B cell (primary cell): ENCODE data around the gene COMT. TPM values are rescaled to one million over a fixed set of nuclear protein-coding genes. Genes with fewer than 3 reads are reported as not detected.

Experiments used
- ATAC-seq: fragments of 200-7000 bp; cut with Tn5 transposase; one replicate; pipeline ENCODE4 v1.10.0; 2021; ENCODE audit warnings: low read depth, mild to moderate bottlenecking, moderate number of reproducible peaks, moderate library complexity
- CTCF ChIA-PET: fragments of 350-600 bp; sonication (Branson Sonifier 250); formaldehyde crosslinking; loops from one replicate; lab custom pipeline; 2021; ENCODE audit warnings: antibody characterized with exemption, inconsistent platforms; lab: Charles Lee
- POLR2A ChIA-PET: fragments of 350-600 bp; sonication (Branson Sonifier 250); formaldehyde crosslinking; loops from one replicate; lab custom pipeline; 2021; ENCODE audit warnings: antibody characterized with exemption; lab: Charles Lee
- DNase-seq: peaks from one replicate; pipeline ENCODE4 v3.0.0; 2013
- H2AFZ ChIP-seq: 2 replicates; pipeline ENCODE4 v1.6.1; 2012; ENCODE audit warnings: mild to moderate bottlenecking, low read depth, low read length; ENCODE audit not compliant: insufficient read depth, poor library complexity, severe bottlenecking
- H3K27ac ChIP-seq, 2 donors: 1 replicate in 1 of 2; 2 replicates in 1 of 2; pipeline ENCODE4 v1.5.1; 2012 to 2013; ENCODE audit warnings: low read length in 2 of 2, mild to moderate bottlenecking in 2 of 2, moderate library complexity in 1 of 2
- H3K27me3 ChIP-seq, 4 experiments: fragments of 200-600 bp in 1 of 4; sonication (generic) in 1 of 4; replicated peaks in 1 of 4; 1 replicate in 2 of 4; 2 replicates in 2 of 4; pipeline versions ENCODE4 v1.6.1 to v1.7.0; 2013 to 2016; ENCODE audit warnings: low read length in 3 of 4, mild to moderate bottlenecking in 2 of 4, mixed read lengths in 1 of 4, moderate library complexity in 1 of 4; ENCODE audit not compliant: insufficient read depth in 4 of 4, control insufficient read depth in 3 of 4; ENCODE audit errors: control extremely low read depth in 1 of 4
- H3K36me3 ChIP-seq, 2 experiments: replicated peaks in 1 of 2; 1 replicate in 1 of 2; 2 replicates in 1 of 2; pipeline versions ENCODE4 v1.6.1 to v1.7.1; 2013; ENCODE audit warnings: low read length in 1 of 2; ENCODE audit not compliant: insufficient read depth in 2 of 2, control insufficient read depth in 1 of 2; ENCODE audit errors: control extremely low read depth in 1 of 2, extremely low read depth in 1 of 2
- H3K4me1 ChIP-seq, 2 donors: fragments of 200-600 bp in 1 of 2; sonication (generic) in 1 of 2; 1 replicate in 1 of 2; 2 replicates in 1 of 2; pipeline versions ENCODE4 v1.5.1 to v1.6.1; 2013 to 2017; ENCODE audit warnings: low read length in 2 of 2; ENCODE audit not compliant: control insufficient read depth in 2 of 2, insufficient read depth in 2 of 2
- H3K4me2 ChIP-seq: replicated peaks from 2 replicates; pipeline ENCODE3; 2012; ENCODE audit warnings: mild to moderate bottlenecking, low read depth, low read length; ENCODE audit not compliant: poor library complexity, severe bottlenecking
- H3K4me3 ChIP-seq, 5 experiments: fragments of 200-600 bp in 1 of 5; sonication (generic) in 1 of 5; 1 replicate in 3 of 5; 2 replicates in 2 of 5; pipeline versions ENCODE4 v1.5.1 to v1.7.0; 2011 to 2016; ENCODE audit warnings: low read length in 4 of 5, mild to moderate bottlenecking in 4 of 5, low read depth in 2 of 5, control low read depth in 1 of 5, moderate library complexity in 1 of 5; ENCODE audit not compliant: insufficient read depth in 1 of 5; ENCODE audit errors: control extremely low read depth in 1 of 5, extremely low read depth in 1 of 5
- H3K79me2 ChIP-seq: fragments of 200-600 bp; sonication (generic); one replicate; pipeline ENCODE4 v1.6.0; 2016; ENCODE audit warnings: low read length; ENCODE audit not compliant: control insufficient read depth, insufficient read depth
- H3K9ac ChIP-seq: fragments of 200-600 bp; sonication (generic); 2 replicates; pipeline ENCODE4 v1.6.1; 2017; ENCODE audit warnings: mild to moderate bottlenecking, low read length, moderate library complexity
- H3K9me3 ChIP-seq, 3 donors: one replicate each; pipeline versions ENCODE4 v1.6.1 to v1.7.1; 2013; ENCODE audit warnings: low read length in 2 of 3; ENCODE audit not compliant: control insufficient read depth in 2 of 3, insufficient read depth in 1 of 3; ENCODE audit errors: control extremely low read depth in 1 of 3
- H4K20me1 ChIP-seq: 2 replicates; pipeline ENCODE4 v1.6.0; 2012; ENCODE audit warnings: mild to moderate bottlenecking, low read length; ENCODE audit not compliant: insufficient read depth, control insufficient read depth, poor library complexity, severe bottlenecking
- H3K27ac Mint-ChIP-seq: one replicate; pipeline ENCODE4 v1.8.0; 2021; ENCODE audit warnings: mixed read lengths
- H3K27me3 Mint-ChIP-seq: one replicate; pipeline ENCODE4 v1.8.0; 2021; ENCODE audit warnings: mixed read lengths
- H3K4me1 Mint-ChIP-seq: one replicate; pipeline ENCODE4 v1.8.0; 2021; ENCODE audit warnings: mixed read lengths
- H3K4me3 Mint-ChIP-seq: one replicate; pipeline ENCODE4 v1.8.0; 2021; ENCODE audit warnings: mixed read lengths
- H3K9me3 Mint-ChIP-seq: one replicate; pipeline ENCODE4 v1.8.0; 2022; ENCODE audit warnings: mixed read lengths; ENCODE audit not compliant: insufficient read depth
- EZH2 ChIP-seq: IDR thresholded peaks from 2 replicates; pipeline ENCODE4 v1.6.1; 2012; ENCODE audit warnings: borderline replicate concordance, low read depth, mild to moderate bottlenecking, moderate library complexity, low read length; ENCODE audit not compliant: insufficient read depth, poor library complexity, severe bottlenecking
- WGBS: methylation state at CpG from one replicate; pipeline ENCODE4 v1.1.5; 2013; ENCODE audit warnings: missing lambda C conversion rate; ENCODE audit not compliant: insufficient coverage; 5-methylcytosine and 5-hydroxymethylcytosine counted together
- intact Hi-C: fragments of 100-400 bp; cut with micrococcal nuclease; formaldehyde crosslinking; loops from one replicate; pipeline ENCODE4 v1.10.0; 2022
- polyA plus RNA-seq: library from polyadenylated mRNA; depleted of rRNA; stranded (reverse); fragments of >200 nt; gene quantifications from 2 replicates; pipeline ENCODE4 v1.2.3, GENCODE V29; 2012
- total RNA-seq, 2 donors: library from RNA; stranded (reverse); fragments of 120-200 nt in 1 of 2; gene quantifications; 1 replicate in 1 of 2; 2 replicates in 1 of 2; pipeline versions ENCODE4 v1.2.3 to v1.2.4, GENCODE V29; 2013 to 2022
- TF ChIP-seq, protein P1 (sequence below): fragments of 200-600 bp; IDR thresholded peaks from one replicate; pipeline ENCODE4 v1.8.0; 2022; ENCODE audit warnings: antibody characterized with exemption, mild to moderate bottlenecking

COMT gene
- total and polyA plus RNA-seq, 2 donors (not counting 1 experiment from before 2014, with no cell fraction given) = 32.6 to 58.3 TPM

DNA sequence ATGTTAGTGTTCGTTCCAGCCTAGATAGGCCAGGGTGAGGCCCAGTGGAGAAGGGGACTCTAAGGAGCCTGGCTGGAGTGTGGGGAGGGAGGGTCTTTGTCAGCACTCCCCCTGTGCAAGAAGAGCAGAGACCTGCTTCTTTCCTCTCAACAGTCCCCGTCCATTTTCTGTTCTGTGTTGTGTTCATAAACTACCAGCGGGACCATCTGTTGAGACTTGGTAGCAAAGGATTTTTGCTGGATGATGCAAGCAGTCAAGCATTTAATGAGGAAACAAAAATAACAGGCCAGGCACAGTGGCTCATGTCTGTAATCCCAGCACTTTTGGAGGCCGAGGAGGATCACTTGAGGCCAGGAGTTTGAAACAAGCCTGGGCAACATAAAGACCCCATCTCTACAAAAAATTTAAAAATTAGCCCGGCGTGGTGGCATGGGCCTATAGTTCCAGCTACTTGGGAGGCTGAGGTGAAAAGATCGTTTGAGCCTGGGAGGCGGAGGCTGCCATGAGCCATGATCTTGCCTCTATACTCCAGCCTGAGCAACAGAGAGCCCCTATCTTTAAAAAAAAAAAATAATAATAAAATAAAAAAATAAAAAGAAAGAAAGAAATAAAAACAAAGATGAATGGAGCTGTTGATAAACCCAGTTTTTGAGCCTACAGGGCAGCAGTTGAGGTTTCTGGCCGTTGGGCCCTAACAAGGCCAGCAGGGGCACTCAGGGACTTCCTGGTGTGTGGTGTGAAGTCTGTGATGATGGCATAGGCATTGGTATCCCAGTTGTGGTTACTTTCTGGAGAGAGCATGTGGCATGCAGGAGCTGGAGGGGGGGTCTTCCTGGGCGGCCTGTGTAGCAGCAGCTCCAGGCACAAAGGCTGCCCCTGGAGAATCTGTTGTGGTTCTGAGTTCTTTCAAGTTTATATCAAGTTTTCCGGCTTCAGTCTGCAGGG lies 1.8 kb downstream of the COMT start:
- no peak for TF ChIP-seq EZH2
- TF ChIP-seq, protein P1, sequence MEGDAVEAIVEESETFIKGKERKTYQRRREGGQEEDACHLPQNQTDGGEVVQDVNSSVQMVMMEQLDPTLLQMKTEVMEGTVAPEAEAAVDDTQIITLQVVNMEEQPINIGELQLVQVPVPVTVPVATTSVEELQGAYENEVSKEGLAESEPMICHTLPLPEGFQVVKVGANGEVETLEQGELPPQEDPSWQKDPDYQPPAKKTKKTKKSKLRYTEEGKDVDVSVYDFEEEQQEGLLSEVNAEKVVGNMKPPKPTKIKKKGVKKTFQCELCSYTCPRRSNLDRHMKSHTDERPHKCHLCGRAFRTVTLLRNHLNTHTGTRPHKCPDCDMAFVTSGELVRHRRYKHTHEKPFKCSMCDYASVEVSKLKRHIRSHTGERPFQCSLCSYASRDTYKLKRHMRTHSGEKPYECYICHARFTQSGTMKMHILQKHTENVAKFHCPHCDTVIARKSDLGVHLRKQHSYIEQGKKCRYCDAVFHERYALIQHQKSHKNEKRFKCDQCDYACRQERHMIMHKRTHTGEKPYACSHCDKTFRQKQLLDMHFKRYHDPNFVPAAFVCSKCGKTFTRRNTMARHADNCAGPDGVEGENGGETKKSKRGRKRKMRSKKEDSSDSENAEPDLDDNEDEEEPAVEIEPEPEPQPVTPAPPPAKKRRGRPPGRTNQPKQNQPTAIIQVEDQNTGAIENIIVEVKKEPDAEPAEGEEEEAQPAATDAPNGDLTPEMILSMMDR = no peak
- WGBS = 30% methylated on average over 6 of the region's 11 CpGs
- peak overlapping the region; percentile 60 to 85 for H3K27ac ChIP-seq

More for the DNA sequence above, 1.8 kb downstream of the COMT start:
- Histone ChIP-seq H3K9me3 (no peaks in the 10 kb centered on the region), H3K4me3 (peak overlapping the region; percentile 76 to 99 (median 83)), H3K4me2 (peak overlapping the region; percentile 94), H3K79me2 (peaks cover 64% of the 10 kb centered on the region), H3K27me3 (no peaks in the 10 kb centered on the region), H3K36me3 (peaks cover 0 to 2% of the 10 kb centered on the region in 2 experiments), H3K4me1 (peaks cover 29 to 40% of the 10 kb centered on the region in 2 donors), H3K9ac (peak overlapping the region; percentile 99), H4K20me1 (peaks cover 3% of the 10 kb centered on the region), H2AFZ (peak overlapping the region; percentile 91)
- H3K27ac Mint-ChIP-seq = peak overlapping the region; percentile 91
- H3K27me3 Mint-ChIP-seq = no peaks in the 10 kb centered on the region
- H3K4me3 Mint-ChIP-seq = peak overlapping the region; percentile 94
- intact Hi-C loops = loop anchor here (5.0 kb wide), 1 partner anchor 51 kb away; no protein-coding TSS in a partner anchor
- ATAC-seq (no peak), DNase-seq (no peak)
- H3K4me1 Mint-ChIP-seq = peaks cover 50% of the 10 kb centered on the region
- CTCF ChIA-PET = interaction anchor here (0.6 to 1.8 kb wide), 5 partner anchors 9 to 213 kb away, joined by 3 to 6 read pairs (median 4); no protein-coding TSS in a partner anchor
- POLR2A ChIA-PET = interaction anchor here (0.5 kb wide), 1 partner anchor 101 kb away, joined by 6 read pairs; no protein-coding TSS in a partner anchor
- no peaks in the 10 kb centered on the region for H3K9me3 Mint-ChIP-seq
